Neuron (in vitro differentiated cells): ENCODE results near the gene ESD.

Experiments used
- H2AFZ ChIP-seq: one replicate; pipeline ENCODE4 v1.6.1; 2013; ENCODE audit warnings: low read depth, mild to moderate bottlenecking, inconsistent platforms, low read length, moderate library complexity
- H3K27me3 ChIP-seq: one replicate; pipeline ENCODE4 v1.6.1; 2013; ENCODE audit warnings: low read length; ENCODE audit not compliant: insufficient read depth
- H3K36me3 ChIP-seq: one replicate; pipeline ENCODE4 v1.6.1; 2013; ENCODE audit warnings: low read length; ENCODE audit not compliant: insufficient read depth
- H3K4me1 ChIP-seq: one replicate; pipeline ENCODE4 v1.6.1; 2013; ENCODE audit warnings: low read length; ENCODE audit not compliant: insufficient read depth
- H3K4me3 ChIP-seq: 2 replicates; pipeline ENCODE4 v1.5.1; 2013; ENCODE audit warnings: mild to moderate bottlenecking, low read length, moderate library complexity
- H3K9me3 ChIP-seq: one replicate; pipeline ENCODE4 v1.6.1; 2013; ENCODE audit warnings: low read length

Gene ESD

GRCh38 chr13:46731535-46731934 is 65.4 kb downstream of the ESD start:
- Histone ChIP-seq H3K4me1 (no peaks in the 10 kb centered on the region), H2AFZ (no peak overlapping the region), H3K27me3 (no peaks in the 10 kb centered on the region), H3K9me3 (peaks cover 2% of the 10 kb centered on the region), H3K36me3 (peaks cover 36% of the 10 kb centered on the region), H3K4me3 (no peak overlapping the region)

GRCh38 chr13:46728777-46729176 is 68.2 kb downstream of the ESD start:
- H2AFZ ChIP-seq: no peak overlapping the region
- H3K36me3 ChIP-seq: peaks cover 54% of the 10 kb centered on the region
- H3K4me3 ChIP-seq: no peak overlapping the region
- H3K27me3 ChIP-seq: no peaks in the 10 kb centered on the region
- no peaks in the 10 kb centered on the region for H3K4me1 ChIP-seq
- peaks cover 2% of the 10 kb centered on the region for H3K9me3 ChIP-seq

- Histone ChIP-seq H3K27me3 (no peaks in the 10 kb centered on the region), H3K4me3 (no peak overlapping the region), H3K9me3 (peaks cover 2% of the 10 kb centered on the region), H3K4me1 (no peaks in the 10 kb centered on the region), H2AFZ (no peak overlapping the region), H3K36me3 (peaks cover 41% of the 10 kb centered on the region)
These were observed 70.6 kb downstream of the ESD start for GRCh38 chr13:46726347-46726746.
